Measurements from ENCODE around the gene LEMD3.

Gene LEMD3

GRCh38 chr12:65169320-65170208, at the start of gene LEMD3:
Gene LEMD3 (plus strand): TSS chr12:65169583. CDS start chr12:65169597, 14 bp downstream.
- peak; percentile 80 to 89 for DNase-seq (ENCODE audit: low read depth in 1 of 2, low spot score in 1 of 2)

GRCh38 chr12:65121049-65121955, 48.1 kb upstream of the LEMD3 start, which contains the start of gene WIF1:
Gene WIF1 (minus strand): TSS chr12:65121305. CDS start chr12:65121191, 114 bp downstream.
- DNase-seq (ENCODE audit: low read depth in 1 of 2, low spot score in 1 of 2), result no peak

- no peak for DNase-seq (ENCODE audit: low read depth in 1 of 2, low spot score in 1 of 2)
Measured at GRCh38 chr12:65121956-65122469, 47.4 kb upstream of the LEMD3 start.

- DNase-seq (ENCODE audit: low read depth in 1 of 2, low spot score in 1 of 2), result no peak
Measured at GRCh38 chr12:65122703-65123102, 46.7 kb upstream of the LEMD3 start.

- DNase-seq (ENCODE audit: low read depth in 1 of 2, low spot score in 1 of 2), result no peak
Measured at GRCh38 chr12:65123435-65124063, 45.8 kb upstream of the LEMD3 start.

GRCh38 chr12:65125247-65125646, 44.1 kb upstream of the LEMD3 start:
- no peak for DNase-seq (ENCODE audit: low read depth in 1 of 2, low spot score in 1 of 2)

- no peak for DNase-seq (ENCODE audit: low read depth in 1 of 2, low spot score in 1 of 2)
Measured at GRCh38 chr12:65125975-65126374, 43.4 kb upstream of the LEMD3 start.

- DNase-seq (ENCODE audit: low read depth in 1 of 2, low spot score in 1 of 2), result no peak
Measured at GRCh38 chr12:65126482-65126881, 42.9 kb upstream of the LEMD3 start.

- DNase-seq (ENCODE audit: low read depth in 1 of 2, low spot score in 1 of 2), result no peak
Measured at GRCh38 chr12:65133879-65134278, 35.5 kb upstream of the LEMD3 start.

- DNase-seq (ENCODE audit: low read depth in 1 of 2, low spot score in 1 of 2), result no peak
Measured at GRCh38 chr12:65139389-65139788, 30.0 kb upstream of the LEMD3 start.

- no peak for DNase-seq (ENCODE audit: low read depth in 1 of 2, low spot score in 1 of 2)
Measured at GRCh38 chr12:65140738-65141137, 28.6 kb upstream of the LEMD3 start.

- DNase-seq (ENCODE audit: low read depth in 1 of 2, low spot score in 1 of 2), result no peak
Measured at GRCh38 chr12:65147312-65147905, 22.0 kb upstream of the LEMD3 start.

GRCh38 chr12:65152012-65152411, 17.4 kb upstream of the LEMD3 start:
- no peak for DNase-seq (ENCODE audit: low read depth in 1 of 2, low spot score in 1 of 2)

GRCh38 chr12:65152596-65152995, 16.8 kb upstream of the LEMD3 start:
- no peak for DNase-seq (ENCODE audit: low read depth in 1 of 2, low spot score in 1 of 2)

GRCh38 chr12:65155784-65156183, 13.6 kb upstream of the LEMD3 start:
- DNase-seq (ENCODE audit: low read depth in 1 of 2, low spot score in 1 of 2), result no peak

GRCh38 chr12:65156366-65156841, 13.0 kb upstream of the LEMD3 start:
- DNase-seq (ENCODE audit: low read depth in 1 of 2, low spot score in 1 of 2), result no peak

- no peak for DNase-seq (ENCODE audit: low read depth in 1 of 2, low spot score in 1 of 2)
Measured at GRCh38 chr12:65157091-65157490, 12.3 kb upstream of the LEMD3 start.

GRCh38 chr12:65162609-65163008, 6.8 kb upstream of the LEMD3 start:
- no peak for DNase-seq (ENCODE audit: low read depth in 1 of 2, low spot score in 1 of 2)

- no peak for DNase-seq (ENCODE audit: low read depth in 1 of 2, low spot score in 1 of 2)
Measured at GRCh38 chr12:65164244-65164643, 5.1 kb upstream of the LEMD3 start.

GRCh38 chr12:65164774-65165173, 4.6 kb upstream of the LEMD3 start:
- DNase-seq (ENCODE audit: low read depth in 1 of 2, low spot score in 1 of 2), result no peak
